NCI-H187 treated with DMSO at 0.1 percent for 48 hours (cell line): Measurements from ENCODE around the gene SCN4A.

ENCODE experiments used
- DNase-seq: peaks from one replicate; lab custom pipeline; 2025; lab: John Stamatoyannopoulos, UW

The SCN4A gene

GRCh38 chr17:64001763-64002529 lies 29.2 kb upstream of the SCN4A start:
- DNase-seq: no peak

DNA sequence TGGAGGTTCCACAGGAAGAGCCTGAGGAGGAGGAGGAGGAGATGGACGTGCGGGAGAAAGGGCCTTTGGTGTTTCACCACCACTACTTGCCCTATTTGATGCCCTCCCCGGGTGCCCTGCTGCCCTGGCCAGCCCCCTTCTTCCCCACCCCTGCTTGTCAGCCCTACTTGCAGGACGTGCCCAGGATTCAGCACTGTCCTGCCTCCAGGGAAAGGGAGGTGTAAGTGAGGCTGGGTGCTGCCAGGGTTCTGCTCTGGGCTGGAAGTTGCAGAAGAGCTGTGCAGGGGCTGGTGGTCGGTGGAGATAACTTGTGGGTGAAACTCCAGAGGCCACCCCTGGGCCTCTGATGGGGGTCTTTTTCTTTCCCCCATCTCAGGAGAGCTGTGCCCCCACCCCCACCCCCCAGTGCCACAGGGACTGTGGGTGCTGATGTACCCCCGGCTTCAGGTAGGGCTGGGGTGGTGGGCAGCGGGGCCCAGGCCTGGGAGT lies 28.4 kb upstream of the SCN4A start:
- no peak for DNase-seq

GRCh38 chr17:63999680-64000531 lies 27.2 kb upstream of the SCN4A start:
- DNase-seq: no peak

GRCh38 chr17:63998721-63999679 lies 26.3 kb upstream of the SCN4A start:
- DNase-seq: no peak

DNA sequence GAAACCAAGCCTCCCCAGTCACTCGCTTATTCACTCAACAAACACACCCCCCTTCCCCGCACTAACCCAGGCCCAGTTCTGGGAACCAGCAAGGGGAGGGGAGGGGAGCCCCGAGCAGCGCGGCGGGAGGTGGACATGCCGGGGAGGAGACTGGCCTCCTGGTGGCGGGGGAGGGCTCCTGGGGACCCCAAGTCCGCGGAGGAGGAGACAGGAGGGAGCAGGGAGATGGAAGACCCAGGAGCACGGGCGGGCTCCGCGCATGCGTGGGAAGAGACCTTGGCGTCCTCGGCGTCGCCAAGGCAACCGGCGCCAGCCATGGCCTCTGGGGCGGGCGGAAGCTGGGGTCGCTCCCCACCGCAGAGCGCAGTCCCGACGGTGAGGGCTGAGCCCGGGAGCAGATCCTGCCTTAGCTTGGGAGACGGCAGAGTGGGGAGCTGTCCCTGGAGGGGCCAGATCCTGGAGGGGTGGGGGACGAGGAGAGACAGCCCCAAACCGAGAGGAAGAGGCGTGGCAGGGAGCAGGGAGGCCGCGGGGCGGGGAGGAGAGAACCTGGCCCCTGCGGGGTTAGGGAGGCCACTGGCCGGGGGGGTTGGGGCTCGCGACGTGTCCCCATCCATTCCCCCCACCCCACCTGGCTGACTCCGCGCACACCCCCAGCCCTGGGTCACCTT lies 25.5 kb upstream of the SCN4A start, which contains the start of gene PRR29:
PRR29 (plus strand) TSS at position 302 of the 671 bp plus-strand sequence; CDS start at position 316, 14 bp downstream.
- DNase-seq: no peak

DNA sequence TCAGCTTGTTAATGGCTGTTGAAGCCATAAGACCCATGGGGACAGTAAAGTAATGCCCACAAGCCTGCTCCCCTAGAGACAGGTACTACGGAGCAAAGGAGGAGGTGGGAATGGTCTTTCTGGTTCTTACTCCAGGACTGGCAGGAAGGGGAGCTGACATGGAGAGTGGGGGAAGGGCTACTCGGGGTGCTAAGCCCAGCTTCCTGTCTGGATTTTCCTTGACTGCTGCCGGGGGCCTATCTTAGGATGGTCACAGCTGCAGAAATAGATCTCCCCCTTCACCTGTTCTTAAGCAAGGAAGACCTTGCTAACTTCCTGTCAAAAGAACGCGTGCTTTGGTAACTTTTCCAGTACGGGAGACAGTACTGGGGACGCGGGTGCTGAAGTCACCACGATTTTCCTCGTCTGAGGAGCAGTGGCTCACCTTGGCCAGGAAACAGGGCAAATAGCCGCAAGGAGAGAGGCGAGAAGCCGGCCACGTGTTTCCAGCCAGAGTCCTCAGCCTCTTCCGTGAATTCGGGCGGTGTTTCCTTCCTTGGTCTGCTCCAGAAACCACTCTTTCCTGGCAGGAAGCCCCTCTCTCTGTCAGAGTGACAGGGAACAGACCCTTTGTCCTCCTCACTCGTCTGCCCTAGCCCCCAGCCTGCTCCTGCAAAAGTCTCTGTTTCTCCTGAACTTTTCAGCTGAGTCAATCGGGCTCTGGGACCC lies 24.8 kb upstream of the SCN4A start:
- no peak for DNase-seq

GRCh38 chr17:63996430-63997182 lies 23.9 kb upstream of the SCN4A start:
- no peak for DNase-seq

- no peak for DNase-seq
These were observed 22.9 kb upstream of the SCN4A start for GRCh38 chr17:63995626-63996025.

DNA sequence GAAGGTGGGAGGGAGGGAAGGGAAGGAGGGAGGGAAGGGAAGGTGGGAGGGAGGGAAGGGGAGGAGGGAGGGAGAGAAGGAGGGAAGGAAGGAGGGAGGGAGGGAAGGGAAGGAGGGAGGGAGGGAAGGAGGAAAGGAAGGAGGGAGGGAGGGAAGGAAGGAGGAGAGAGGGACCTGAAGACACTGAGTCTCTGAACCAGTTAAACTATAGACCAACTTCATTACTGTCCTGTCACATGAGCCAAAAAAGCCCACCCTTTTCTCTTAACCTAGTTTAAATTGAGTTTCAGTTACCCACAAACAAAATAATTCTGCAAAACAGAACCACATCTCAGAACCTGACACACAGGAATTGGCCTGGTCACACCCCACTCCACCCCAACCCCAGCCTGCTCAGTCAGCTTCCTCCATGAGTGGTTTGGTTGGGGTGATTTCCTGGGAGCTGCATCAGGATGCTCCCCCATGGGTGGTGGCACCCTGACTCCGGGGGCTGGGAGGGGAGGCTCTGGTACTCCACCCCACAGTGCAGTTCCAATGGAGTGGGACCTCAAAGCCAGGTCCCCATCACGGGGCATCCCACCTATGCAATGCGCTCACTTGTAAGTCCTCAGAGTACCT lies 20.8 kb upstream of the SCN4A start:
- no peak for DNase-seq

GRCh38 chr17:63991611-63992010 lies 18.9 kb upstream of the SCN4A start:
- no peak for DNase-seq

DNA sequence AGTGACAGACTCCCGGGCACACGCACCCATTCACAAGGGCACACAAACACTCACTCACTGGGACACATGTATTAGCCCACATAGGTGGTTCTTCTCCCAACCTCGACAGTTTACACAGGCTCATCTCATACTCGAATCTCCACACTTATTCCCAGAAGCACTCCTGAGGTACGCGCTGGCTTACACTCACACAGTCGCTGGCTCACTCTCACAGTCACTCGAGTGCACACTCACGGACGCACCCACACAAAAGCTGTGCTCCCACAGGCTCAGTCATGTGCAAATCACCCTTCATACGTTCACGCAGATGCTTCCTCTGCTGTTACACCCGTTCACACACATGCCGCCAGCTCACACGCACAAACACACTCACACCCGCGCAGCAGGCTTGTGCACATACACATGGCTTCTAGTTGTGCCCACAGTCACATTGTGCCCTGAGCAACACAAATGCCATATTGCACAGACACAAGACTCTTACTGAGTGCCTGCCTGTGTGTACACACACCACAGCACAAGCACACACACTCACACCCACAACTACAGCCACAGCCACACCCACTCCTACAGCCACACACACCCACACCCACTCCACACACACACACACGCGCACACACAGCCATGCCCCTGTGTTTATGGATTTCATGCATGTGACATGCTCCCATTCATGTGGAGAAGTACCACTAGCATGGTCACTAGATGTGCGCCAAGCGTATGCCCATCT lies 17.1 kb upstream of the SCN4A start:
- DNase-seq: no peak

GRCh38 chr17:63988741-63989621 lies 16.3 kb upstream of the SCN4A start:
- DNase-seq: no peak

GRCh38 chr17:63988127-63988478 lies 15.4 kb upstream of the SCN4A start:
- DNase-seq: no peak

- no peak for DNase-seq
These were observed 14.8 kb upstream of the SCN4A start for GRCh38 chr17:63987221-63988126.

DNA sequence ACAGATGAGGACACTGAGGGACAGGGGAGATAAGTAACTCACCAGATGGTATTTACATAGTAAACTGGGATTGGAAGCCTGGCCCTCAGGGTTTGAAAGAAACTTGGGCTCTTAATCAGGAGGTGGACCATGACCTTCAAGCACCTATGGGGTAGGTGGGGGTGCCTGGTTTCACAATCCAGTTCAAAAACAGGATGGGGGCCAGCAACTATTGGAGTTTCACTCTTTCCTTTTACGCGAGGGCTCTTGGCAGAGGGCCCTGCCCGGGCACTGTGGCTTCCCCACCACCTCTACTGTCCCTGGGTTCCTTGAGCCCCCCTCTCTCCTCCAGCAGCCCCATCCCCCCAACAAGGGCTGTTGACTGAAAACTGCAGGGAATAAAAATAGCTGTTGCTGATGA lies 14.1 kb upstream of the SCN4A start:
- no peak for DNase-seq

- no peak for DNase-seq
These were observed 12.8 kb upstream of the SCN4A start for GRCh38 chr17:63985387-63986140.
